Keratinocyte (primary cell): ENCODE data around the gene SMNDC1. TPM values are rescaled to one million over a fixed set of nuclear protein-coding genes. Genes with fewer than 3 reads are reported as not detected.
A peak's percentile ranks its signal among the peaks of the same experiment; 100 is the strongest.

Experiments used
- DNase-seq: peaks from one replicate; pipeline ENCODE4 v3.0.0-alpha.2; 2011; ENCODE audit warnings: low read depth, missing footprints, low spot score
- FAIRE-seq: peaks from 2 replicates; lab custom pipeline; 2011; peaks lifted over from hg19 to GRCh38; lab: Jason Lieb, UNC
- H2AFZ ChIP-seq: 2 replicates; pipeline ENCODE4 v1.6.0; 2012; ENCODE audit warnings: low read length, control low read depth, inconsistent platforms; ENCODE audit not compliant: control insufficient read depth
- H3K27ac ChIP-seq: 2 replicates; pipeline ENCODE4 v1.5.1; 2011; ENCODE audit warnings: low read length; ENCODE audit not compliant: control insufficient read depth, insufficient read depth
- H3K27me3 ChIP-seq: 3 replicates; pipeline ENCODE4 v1.6.0; 2011; ENCODE audit warnings: low read length; ENCODE audit not compliant: control insufficient read depth, insufficient read depth; ENCODE audit errors: extremely low read depth
- H3K36me3 ChIP-seq, 2 experiments: 2 replicates in 1 of 2; 3 replicates in 1 of 2; pipeline ENCODE4 v1.5.1; 2011; ENCODE audit warnings: low read length in 2 of 2, mild to moderate bottlenecking in 1 of 2; ENCODE audit not compliant: control insufficient read depth in 2 of 2, insufficient read depth in 2 of 2; ENCODE audit errors: extremely low read depth in 1 of 2
- H3K4me1 ChIP-seq: 3 replicates; pipeline ENCODE4 v1.5.1; 2011; ENCODE audit warnings: low read length; ENCODE audit not compliant: control insufficient read depth, insufficient read depth; ENCODE audit errors: extremely low read depth
- H3K4me2 ChIP-seq: 3 replicates; pipeline ENCODE4 v1.6.0; 2011; ENCODE audit warnings: low read depth, low read length; ENCODE audit not compliant: control insufficient read depth, insufficient read depth; ENCODE audit errors: extremely low read depth
- H3K4me3 ChIP-seq, 3 experiments: fragments of 200-600 bp in 1 of 3; sonication (generic) in 1 of 3; 2 replicates in 2 of 3; 3 replicates in 1 of 3; pipeline ENCODE4 v1.5.1; 2011 to 2016; ENCODE audit warnings: low read length in 3 of 3, mild to moderate bottlenecking in 3 of 3, control low read depth in 2 of 3, inconsistent platforms in 1 of 3, low read depth in 1 of 3, mixed read lengths in 1 of 3, mixed run types in 1 of 3, moderate library complexity in 1 of 3; ENCODE audit not compliant: control insufficient read depth in 2 of 3, insufficient read depth in 2 of 3; ENCODE audit errors: extremely low read depth in 1 of 3
- H3K79me2 ChIP-seq: 2 replicates; pipeline ENCODE4 v1.6.0; 2012; ENCODE audit warnings: low read length; ENCODE audit not compliant: control insufficient read depth, insufficient read depth
- H3K9ac ChIP-seq: 3 replicates; pipeline ENCODE4 v1.6.0; 2011; ENCODE audit warnings: low read length; ENCODE audit not compliant: control insufficient read depth, insufficient read depth; ENCODE audit errors: extremely low read depth
- H3K9me1 ChIP-seq: 3 replicates; pipeline ENCODE4 v1.6.0; 2011; ENCODE audit warnings: low read length; ENCODE audit not compliant: control insufficient read depth, insufficient read depth; ENCODE audit errors: extremely low read depth
- H3K9me3 ChIP-seq: 2 replicates; pipeline ENCODE4 v1.5.1; 2012; ENCODE audit warnings: low read depth, low read length; ENCODE audit not compliant: control insufficient read depth
- H4K20me1 ChIP-seq: 3 replicates; pipeline ENCODE4 v1.6.0; 2011; ENCODE audit warnings: low read length; ENCODE audit not compliant: control insufficient read depth, insufficient read depth; ENCODE audit errors: extremely low read depth
- CTCF ChIP-seq, 3 experiments: IDR thresholded peaks in 1 of 3; conservative IDR thresholded peaks in 1 of 3; optimal IDR thresholded peaks in 1 of 3; 2 replicates in 2 of 3; 3 replicates in 1 of 3; pipeline versions ENCODE3 to v1.5.1; 2011; ENCODE audit warnings: low read length in 3 of 3, mild to moderate bottlenecking in 3 of 3, moderate library complexity in 2 of 3, control low read depth in 1 of 3, inconsistent platforms in 1 of 3; ENCODE audit not compliant: insufficient read depth in 2 of 3; ENCODE audit errors: extremely low read depth in 1 of 3
- EZH2 ChIP-seq: IDR thresholded peaks from one replicate; pipeline ENCODE4 v1.6.1; 2012; ENCODE audit warnings: inconsistent platforms, mild to moderate bottlenecking, low read length, moderate library complexity
- dilution Hi-C: fragments of 300-500 bp; cut with MboI; formaldehyde crosslinking; loops from one replicate; pipeline ENCODE4 v1.7.0; 2020; ENCODE audit warnings: low sequenced_read_pairs; ENCODE audit not compliant: extremely low pct_ligation_motif_present
- polyA plus RNA-seq, 5 experiments: library from polyadenylated mRNA; depleted of rRNA in 3 of 5; stranded (reverse) in 3 of 5; stranded (forward) in 1 of 5; unstranded in 1 of 5; fragments of >200 nt; gene quantifications; 1 replicate in 1 of 5; 2 replicates in 3 of 5; 3 replicates in 1 of 5; pipeline versions ENCODE4 v1.2.1 to v1.2.3, GENCODE V29; 2011 to 2012; ENCODE audit warnings: missing spikeins in 2 of 5, low read depth in 1 of 5, low replicate concordance in 1 of 5

SMNDC1 gene
- polyA plus RNA-seq, 1 donor (not counting 4 experiments of a cell fraction or from before 2014, with no cell fraction given), result 19.8 TPM

GRCh38 chr10:110311357-110311949, 6.7 kb upstream of the SMNDC1 start:
- Histone ChIP-seq H2AFZ (no peak overlapping the region), H3K9me1 (no peaks in the 10 kb centered on the region), H3K4me1 (peaks cover 14% of the 10 kb centered on the region), H4K20me1 (no peaks in the 10 kb centered on the region), H3K36me3 (no peaks in the 10 kb centered on the region), H3K4me3 (no peak overlapping the region), H3K4me2 (peak overlapping the region; percentile 50), H3K9me3 (no peaks in the 10 kb centered on the region), H3K79me2 (no peaks in the 10 kb centered on the region), H3K9ac (no peak overlapping the region), H3K27me3 (no peaks in the 10 kb centered on the region), H3K27ac (no peak overlapping the region)
- FAIRE-seq (peak; percentile 86), DNase-seq (no peak)
- TF ChIP-seq CTCF (optimal IDR thresholded peaks at IDR 0.05 in 1 of 3, IDR thresholded peaks at IDR 0.05 in 1 of 3, conservative IDR thresholded peaks at IDR 0.05 in 1 of 3; ENCODE audit: extremely low read depth in 1 of 3, insufficient read depth in 2 of 3, low read length in 3 of 3), result peak; percentile 57 to 67 (median 60)
- no peak for TF ChIP-seq EZH2
- dilution Hi-C loops, result loop anchor here (25.0 kb wide), 2 partner anchors 251 to 576 kb away; partner anchors contain the start of gene SMC3

GRCh38 chr10:110310741-110311140, 6.0 kb upstream of the SMNDC1 start:
- no peaks in the 10 kb centered on the region for H3K27me3 ChIP-seq
- H3K79me2 ChIP-seq, result no peaks in the 10 kb centered on the region
- H3K9me3 ChIP-seq, result no peaks in the 10 kb centered on the region
- H3K4me2 ChIP-seq, result no peak overlapping the region
- no peak overlapping the region for H2AFZ ChIP-seq
- H3K36me3 ChIP-seq, result no peaks in the 10 kb centered on the region
- no peak overlapping the region for H3K27ac ChIP-seq
- TF ChIP-seq EZH2 (no peak), CTCF (optimal IDR thresholded peaks at IDR 0.05 in 1 of 3, IDR thresholded peaks at IDR 0.05 in 1 of 3, conservative IDR thresholded peaks at IDR 0.05 in 1 of 3; ENCODE audit: extremely low read depth in 1 of 3, insufficient read depth in 2 of 3, low read length in 3 of 3) (no peak)
- no peaks in the 10 kb centered on the region for H3K9me1 ChIP-seq
- no peak for FAIRE-seq
- dilution Hi-C loops, result loop anchor here (25.0 kb wide), 2 partner anchors 252 to 577 kb away; partner anchors contain the start of gene SMC3
- no peaks in the 10 kb centered on the region for H4K20me1 ChIP-seq
- no peak overlapping the region for H3K4me3 ChIP-seq
- no peak for DNase-seq
- peaks cover 17% of the 10 kb centered on the region for H3K4me1 ChIP-seq
- no peak overlapping the region for H3K9ac ChIP-seq
